Activated CD4-positive, alpha-beta T cell treated with anti-CD3 and anti-CD28 coated beads, Interleukin-2, amount 50 U/mL, for 48 hours (primary cell): ENCODE results near the gene IKZF1.

Experiments used
- DNase-seq, 2 experiments: peaks; one replicate each; pipeline ENCODE4 v3.0.0-alpha.2; 2020

The IKZF1 gene

DNA sequence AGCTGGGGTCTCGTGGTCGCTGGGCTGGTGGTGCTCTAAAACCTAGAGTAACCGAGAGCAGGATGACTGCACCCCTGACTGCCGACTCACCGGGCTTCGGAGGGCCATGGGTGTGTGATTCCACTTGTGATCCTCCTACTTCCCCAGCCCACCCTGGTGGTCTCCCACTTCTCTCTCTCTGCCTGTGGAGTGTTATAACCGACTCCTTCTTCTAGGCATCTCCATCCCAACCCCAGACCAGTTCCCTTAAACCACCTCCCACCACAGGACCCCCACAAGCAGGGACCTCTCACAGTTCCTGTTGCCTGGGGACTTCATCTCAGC lies 52.4 kb downstream of the IKZF1 start:
- DNase-seq, result no peak

DNA sequence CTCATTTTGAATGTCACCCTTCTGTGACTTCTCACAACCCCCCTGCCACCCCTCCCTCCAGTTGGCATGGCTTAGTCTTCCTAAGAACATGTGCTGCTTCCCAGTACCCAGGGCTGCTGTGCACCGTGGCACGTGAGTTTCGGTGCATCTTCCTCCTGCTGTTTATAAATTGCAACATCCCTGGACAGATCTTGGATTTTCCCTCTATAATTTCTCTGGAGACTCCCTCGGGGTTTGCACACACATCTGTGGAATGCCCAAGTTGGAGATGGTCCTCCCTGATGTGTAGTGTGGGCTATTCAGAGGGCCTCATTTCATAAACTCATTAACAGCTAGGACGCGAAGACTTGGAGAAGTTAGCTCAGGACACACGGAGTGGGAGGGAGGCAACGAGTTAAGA lies 52.9 kb downstream of the IKZF1 start:
- no peak for DNase-seq

DNA sequence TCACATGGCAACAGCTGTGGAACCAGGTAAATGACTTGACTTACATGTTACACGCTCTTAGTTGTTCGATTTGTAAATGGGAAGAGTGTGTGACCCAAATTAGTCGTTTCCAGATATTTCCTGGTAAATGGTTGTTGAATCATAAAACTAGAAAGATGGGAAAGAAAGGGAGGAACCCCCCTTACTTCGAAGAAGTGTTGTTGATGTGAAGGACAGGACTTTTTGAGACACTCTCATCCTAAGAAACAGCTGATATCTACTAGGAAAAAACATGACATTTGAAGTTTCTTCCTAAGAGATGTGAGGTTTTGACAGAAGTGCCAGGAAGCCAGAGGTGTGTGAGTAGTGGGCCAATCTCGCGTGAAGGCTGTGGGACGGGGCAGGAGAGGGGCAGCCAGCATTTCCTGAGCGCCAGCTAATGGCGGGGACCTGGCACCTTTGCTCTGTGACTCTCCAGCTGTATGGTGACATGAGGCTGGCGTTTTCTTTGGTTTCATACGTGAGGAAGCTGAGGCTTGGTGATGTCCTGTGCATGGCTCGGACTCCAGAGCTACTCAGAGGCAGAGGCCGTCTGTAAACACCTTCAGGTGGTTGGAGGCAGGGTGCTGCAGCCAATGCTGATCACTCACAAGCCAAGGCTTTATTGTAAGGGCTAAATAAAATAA lies 53.7 kb downstream of the IKZF1 start:
- no peak for DNase-seq

DNA sequence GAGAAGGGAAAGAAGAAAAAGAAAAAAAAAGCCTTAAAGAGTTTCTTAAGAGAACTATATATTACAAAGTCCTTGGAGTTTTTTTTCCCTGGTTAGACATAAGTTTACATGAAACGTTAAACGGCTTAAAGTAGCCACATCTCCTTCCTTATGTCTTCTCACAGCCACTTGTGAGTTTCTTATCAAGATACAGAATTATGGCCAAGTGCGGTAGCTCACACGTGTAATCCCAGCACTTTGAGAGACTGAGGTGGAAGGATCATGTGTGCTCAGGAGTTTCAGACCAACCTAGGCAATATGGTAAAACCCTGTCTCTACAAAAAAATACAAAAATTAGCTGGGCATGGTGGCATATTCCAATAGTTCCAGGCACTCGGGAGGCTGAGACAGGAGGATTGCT lies 54.3 kb downstream of the IKZF1 start:
- DNase-seq, result no peak

DNA sequence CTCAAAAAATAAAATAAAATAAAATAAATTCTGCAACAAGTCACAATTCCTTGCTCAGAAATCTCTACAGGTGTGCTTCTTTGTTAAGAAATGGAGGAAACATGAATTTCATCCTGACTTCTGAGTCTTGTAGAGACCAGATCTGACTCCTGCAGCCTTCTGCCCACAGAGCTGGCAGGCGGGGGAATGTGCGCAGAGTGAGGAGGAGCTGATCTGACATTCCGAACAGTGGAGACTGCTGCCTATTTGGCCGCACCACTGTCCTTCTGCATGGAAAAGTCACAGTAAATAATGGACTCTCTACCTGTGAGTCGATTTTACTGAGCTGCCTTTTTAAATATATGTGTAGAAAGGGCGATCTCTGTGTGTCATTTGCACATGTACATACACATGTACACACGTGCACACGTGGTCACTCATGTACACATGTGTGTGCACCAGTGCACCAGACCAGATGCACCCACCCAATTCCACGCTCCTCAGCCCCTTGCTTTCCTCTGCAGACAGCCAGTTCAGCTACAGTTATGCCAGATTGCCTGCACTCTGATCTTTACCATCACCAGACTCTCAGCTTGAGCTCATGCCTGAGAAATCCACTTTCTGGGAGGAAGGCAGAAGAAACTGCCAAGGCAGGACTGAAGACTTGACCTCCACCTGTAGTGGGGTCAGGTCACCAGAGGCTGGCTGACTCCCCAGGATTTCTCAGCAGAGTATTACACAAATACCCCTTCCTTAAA lies 54.9 kb downstream of the IKZF1 start:
- peak in 1 of 2 experiments; percentile 25 for DNase-seq

DNA sequence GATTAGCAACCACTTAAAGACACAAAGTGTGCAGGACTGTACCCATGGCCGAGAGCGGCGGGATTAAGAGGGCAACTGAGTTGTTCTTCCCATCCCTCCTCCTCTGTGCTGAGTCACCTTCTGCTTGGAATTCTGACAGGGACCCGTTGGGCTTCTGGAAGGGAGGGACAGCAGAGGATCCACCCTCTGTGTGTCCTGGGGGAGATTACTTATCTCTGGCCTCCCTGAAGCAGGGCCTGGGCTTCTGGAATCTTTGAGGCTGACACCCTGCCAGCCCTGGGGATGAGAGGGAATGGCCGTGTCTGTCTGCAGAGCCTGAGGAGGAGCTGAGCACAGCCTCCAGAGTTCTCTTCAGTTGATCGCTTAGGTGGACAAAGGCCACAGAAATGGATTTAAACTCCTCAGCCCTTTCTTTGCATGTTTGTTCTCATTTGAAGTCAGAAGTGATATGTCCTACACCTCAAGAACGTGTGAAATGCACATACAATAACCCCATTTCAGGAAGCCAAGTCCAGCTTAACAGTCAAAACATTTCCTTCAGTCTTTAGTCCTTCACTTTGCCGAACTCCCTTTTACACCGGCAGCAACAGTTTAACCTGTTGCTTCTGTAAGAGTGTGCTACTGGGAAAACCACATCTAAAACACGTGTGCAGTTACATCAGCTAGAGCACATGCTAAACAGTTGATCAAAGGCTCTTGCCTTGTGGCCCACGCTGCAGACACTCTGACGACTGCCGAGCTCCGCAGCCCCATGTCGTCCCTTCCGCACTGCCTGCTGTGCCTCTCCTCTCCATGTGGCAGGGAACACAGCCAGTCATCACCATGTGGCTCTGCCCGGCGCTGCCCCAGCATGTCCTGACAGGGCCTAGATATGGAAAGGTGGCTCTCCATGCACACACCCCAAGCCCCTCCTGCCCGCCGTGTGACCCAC lies 55.7 kb downstream of the IKZF1 start:
- peak; percentile 75 to 80 for DNase-seq

DNA sequence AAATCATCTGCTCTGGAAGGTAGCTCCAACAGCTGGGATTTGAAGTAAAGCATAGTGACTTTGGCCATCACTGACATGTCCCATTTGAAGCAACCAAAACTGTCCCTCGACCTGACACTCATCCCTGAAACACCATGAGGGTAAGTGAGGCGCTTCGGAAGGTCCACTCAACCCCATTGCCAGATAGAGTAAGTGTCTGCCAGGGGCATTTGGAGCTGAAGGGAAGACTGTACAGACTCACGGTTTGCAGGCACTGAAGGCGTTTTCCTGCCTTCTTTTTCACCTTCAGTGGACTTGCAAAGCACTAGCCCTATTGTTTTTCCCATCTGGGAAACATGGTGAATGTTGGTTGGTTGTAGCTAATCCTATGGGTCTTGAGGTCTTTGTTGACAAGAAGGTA lies 57.6 kb downstream of the IKZF1 start:
- DNase-seq, result no peak

DNA sequence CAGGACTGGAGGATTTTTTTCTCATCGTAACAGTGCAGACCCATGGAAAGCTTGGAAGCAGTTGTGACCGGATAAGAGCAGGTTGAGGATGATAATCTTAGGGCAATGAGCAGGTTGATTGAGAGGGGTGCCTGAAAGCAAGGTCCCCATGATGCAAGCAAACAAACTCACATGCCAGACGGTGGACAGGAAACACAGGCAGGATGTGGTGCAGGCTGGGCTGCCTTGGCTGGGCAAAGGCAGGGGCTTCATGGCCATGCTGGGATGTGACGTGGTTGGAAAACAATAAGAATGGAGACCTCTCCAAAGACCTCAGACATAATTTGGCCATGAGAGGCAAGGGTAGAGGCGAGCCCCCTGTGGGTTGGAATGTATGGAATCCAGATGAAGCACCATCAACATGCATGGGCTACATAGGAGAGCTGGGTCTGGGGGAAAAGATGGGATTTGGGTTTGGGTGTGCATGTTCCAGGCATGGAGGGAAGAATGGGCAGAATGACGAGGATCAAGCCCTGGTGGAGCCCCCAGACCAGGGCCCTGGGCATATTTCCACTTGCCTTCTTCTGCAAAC lies 58.3 kb downstream of the IKZF1 start:
- DNase-seq, result no peak

DNA sequence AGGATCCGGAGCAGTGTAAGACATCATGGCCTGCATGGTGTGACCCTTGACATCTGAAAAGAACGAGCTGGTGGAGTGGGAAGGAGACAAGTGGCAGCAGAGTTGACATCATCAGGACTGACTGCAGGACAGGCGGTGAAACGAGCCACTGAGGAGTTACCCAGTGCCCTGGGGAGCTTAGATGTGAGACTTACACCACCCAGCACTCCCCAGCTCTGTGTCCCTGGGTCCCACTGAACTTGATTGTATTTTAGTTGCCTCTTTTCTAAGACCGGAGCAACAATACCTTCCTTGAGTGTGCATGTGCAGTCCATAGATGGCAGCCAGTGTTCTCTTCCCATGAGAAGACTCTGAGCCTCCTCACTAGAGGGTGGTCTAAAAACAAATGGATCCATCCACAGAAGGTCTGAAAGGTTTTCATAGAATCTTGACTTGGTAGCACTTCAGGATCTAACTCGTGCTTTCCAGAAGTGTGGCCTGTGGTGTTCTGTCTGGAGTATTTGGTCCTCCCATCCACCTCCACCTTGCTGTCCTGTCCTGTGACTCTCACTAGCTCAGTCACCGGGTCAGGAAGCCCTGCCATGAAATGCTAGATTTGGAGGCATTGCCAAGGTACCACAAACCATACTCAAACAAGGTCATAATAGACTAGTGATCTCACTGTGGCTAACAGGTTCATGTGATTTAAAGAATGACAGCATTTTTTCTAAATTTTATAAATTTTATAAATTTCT lies 59.0 kb downstream of the IKZF1 start:
- DNase-seq, result no peak

DNA sequence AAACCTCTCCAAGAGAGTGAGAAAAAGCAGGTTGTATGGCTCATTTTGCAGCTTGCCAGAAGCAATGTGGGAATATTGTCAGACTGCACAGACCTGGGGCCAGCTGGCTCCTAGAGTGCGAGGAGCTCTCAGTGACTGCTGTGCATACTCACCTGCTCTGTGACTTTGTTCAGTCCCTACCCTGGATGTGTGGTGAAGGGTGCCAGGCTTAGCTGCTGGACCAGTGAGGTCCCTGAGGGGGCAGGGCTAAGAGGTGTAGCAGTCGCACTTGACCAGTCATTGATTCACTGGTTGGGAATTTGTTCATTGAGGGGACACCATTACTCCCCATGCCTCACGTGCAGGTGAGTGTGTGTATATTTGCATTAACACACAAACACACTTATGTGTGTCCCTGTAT lies 60.1 kb downstream of the IKZF1 start:
- DNase-seq, result no peak

DNA sequence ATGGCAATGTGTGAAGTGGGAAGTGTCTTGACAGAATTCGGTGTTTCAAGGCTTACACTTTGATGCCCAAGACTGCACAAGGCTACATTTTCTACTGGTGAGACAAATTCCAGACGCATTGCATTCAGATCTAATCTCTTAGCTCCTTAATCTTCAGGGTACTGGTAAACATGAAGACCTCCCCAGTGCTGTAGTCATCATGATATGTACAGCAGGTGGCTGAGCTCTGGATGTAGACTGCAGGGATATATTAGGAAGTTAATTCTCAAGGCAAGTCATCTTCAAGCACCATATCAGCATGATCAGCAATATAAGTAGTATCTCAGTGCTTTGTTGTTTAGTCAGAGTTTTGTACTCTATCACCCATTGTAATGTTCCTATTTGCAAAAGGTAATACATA lies 61.8 kb downstream of the IKZF1 start:
- DNase-seq, result no peak

DNA sequence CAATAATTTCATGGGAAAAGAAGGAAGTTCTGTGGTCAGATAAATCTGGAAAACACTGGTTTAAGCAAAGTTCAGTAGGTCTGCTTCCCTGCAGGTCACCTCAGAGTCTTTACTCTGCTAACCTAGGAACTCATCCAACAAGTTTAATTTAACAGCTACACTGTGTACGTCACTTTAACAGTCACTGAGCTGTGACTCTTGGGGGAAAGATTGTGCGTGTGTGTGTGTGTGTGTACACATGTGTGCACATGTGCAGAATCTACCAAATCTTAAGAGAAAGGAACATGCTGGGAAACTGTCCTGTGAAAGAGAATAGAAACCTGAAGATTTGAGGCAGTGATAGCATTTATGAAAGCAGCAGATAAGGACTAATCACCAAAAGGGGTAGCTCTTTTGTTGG lies 62.6 kb downstream of the IKZF1 start:
- no peak for DNase-seq

DNA sequence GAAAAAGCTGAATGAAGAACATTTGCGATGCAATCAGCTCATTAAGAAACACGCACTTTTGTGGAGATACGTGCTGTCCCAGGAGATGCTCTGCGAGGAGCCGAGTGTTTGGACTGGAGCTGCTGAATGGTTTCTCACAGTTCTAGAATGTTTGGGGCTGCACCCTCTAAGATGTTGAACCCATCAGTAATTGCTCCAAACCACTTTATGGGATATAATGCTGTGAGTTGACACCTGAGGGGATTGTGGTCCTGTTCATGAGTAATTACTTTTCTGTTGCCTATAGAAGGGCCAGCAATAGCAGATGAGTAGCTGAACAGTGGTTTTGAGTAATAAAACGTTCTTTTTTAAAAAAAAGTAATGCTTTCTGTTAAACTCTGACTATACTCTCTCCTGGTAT lies 63.1 kb downstream of the IKZF1 start:
- no peak for DNase-seq

DNA sequence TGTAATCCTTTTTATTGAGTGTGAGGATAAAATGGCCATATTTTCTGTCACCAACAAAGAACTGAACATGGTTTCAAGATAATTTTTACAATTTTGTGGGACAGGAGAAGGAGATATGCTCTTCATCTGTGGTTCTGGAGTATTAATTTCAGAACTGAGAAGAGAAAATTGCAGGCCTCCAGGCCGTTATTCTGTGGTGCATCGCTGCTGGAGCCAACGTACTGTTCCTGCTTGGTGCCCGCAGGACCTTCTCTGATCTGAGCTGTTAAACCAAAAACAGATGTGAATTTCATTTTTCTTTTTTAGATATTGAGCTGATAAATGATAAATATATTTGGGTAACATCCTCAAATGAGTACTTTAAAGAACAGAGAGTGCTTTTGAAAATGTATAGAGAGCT lies 63.9 kb downstream of the IKZF1 start:
- DNase-seq, result no peak

DNA sequence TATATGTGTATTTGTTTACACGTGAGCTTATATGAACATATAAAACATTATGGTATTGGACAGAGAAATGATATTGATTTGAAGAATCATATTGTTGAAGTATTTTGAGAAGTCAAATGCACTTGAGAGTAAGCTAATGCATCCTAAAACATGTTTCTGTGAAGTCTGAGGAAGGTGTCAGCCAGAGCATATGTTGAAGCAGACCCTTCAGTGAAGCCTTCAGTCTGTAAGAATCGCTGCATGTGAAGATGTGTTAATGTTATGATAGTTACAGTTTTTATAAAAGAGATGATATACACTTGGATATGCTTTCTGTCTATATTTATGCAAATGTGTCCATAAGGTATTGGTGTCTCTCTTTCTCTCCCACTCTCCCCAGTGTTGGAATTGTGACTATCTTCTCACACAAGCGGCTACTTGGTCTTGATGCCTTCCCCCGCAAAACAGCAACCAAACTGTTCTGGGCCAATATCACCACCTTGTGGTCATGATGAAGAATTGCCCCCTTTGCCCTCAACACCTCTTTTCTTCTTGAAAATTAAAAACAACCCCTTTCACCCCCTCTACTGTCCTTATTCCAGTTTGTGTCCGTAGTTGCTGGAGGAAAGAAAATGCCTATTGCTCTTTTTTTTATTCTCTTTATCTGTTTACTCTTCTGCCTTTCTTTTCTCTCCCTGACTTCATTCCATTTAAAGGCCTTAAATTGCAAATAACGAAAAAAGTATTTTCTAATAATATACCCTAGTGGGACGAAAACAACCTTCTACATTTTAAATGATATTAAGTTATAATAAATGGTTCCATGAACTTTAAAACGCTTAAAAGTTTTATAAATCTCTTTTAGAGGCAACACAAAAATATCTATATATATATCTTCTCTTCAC lies 64.9 kb downstream of the IKZF1 start:
- DNase-seq, result no peak

DNA sequence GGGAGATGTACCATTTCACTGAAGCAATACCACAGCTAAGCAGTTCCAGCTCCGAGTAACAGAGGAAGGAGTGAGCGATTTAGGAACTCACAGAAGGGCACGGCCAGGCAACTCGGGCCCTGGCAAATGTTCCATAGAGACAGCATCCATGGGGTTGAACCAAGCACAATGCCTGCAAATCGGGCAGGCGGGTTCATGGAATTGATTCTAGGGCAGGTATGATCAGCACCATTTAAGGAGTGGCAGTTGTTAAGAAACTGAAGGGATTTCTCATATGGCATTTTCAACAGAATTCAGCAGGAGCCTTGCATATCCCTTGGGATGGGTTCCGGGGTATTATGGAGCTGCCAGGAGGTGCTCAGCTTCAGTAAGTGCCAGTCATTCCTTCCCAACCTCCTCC lies 66.4 kb downstream of the IKZF1 start:
- DNase-seq, result no peak

DNA sequence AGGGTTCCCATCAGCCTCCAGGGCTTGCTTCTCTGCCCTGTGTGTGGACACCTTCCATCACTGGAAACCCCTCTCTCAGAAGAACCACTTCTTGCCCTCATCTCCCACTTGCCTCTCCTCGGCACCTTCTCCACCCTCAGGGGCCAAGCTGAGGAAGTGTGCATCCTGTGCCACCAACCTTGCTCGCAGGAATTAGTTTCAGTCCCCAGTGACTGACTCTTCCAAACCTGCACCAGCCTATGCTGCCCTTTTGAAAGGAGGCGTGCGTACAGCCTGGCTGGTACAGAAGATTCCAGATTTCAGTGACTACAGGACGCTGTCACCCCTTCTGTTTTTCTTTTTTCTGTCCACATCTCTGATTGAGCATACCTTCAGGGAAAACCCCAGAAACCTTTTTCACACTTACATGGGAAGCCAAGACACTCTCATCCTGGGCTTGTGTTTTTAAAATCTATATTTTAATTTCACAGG lies 67.1 kb downstream of the IKZF1 start:
- no peak for DNase-seq

DNA sequence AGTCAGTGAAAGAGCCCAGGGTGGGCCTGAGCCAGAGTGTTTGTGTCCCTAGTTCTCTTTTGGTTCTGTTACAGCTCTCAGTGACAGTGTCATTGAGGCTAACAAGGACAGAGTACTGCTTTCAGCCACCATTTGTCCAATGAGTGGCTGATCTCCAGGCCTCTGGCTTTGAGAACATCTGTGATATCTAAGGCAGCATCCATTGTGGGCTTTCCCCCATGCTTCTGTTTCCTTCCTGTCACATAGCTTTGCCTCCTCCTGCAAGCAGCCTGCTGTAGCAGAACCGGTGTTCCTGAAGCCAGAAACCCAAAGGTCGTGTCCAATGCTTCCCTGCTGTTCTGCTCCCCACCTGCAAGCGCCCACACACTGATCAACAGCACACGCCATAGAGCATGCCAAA lies 68.4 kb downstream of the IKZF1 start:
- DNase-seq, result no peak

DNA sequence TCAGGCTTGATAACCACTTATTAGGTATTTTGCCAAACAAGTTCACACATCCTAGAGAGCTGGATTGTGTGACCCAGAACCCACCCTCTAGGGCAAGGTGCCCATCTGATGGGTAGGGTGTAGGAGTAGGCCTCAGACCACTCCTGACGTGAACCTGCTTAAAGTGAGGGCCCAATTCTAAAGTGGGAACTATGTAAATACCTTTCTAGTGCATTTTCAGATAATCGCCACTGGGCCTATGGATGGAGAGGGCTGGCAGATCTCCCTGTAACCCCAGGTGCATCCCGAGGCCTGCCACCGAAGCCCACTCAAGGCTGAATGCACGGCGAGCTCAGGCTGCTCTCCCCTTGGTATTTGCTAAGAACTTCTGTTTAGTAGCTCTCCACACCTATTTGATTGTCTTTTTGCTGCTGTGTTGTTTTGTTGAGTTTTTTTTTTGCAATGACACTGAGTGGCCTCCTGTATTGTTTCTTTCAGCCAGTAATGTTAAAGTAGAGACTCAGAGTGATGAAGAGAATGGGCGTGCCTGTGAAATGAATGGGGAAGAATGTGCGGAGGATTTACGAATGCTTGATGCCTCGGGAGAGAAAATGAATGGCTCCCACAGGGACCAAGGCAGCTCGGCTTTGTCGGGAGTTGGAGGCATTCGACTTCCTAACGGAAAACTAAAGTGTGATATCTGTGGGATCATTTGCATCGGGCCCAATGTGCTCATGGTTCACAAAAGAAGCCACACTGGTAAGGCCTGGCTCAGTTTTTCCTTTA lies 71.7 kb downstream of the IKZF1 start:
- no peak for DNase-seq

DNA sequence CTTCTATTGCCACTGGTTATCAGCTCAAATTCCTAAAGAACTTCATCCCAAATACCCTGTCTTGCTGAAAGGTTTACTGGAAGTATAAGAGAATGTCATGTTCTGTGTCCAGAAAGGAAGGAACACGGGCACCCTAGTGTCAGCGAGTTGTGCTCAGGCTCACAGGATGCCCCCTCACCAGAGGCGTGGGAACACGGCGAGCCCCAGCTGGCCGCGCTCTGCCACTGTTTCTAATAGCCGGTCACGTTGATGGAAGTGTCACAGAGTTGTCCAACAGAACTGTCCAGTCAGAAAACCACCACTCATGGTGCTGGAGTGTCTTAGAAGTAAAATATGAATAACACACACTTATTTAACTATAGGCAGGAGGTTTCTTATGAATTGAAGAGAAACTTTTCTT lies 72.8 kb downstream of the IKZF1 start:
- DNase-seq, result no peak

DNA sequence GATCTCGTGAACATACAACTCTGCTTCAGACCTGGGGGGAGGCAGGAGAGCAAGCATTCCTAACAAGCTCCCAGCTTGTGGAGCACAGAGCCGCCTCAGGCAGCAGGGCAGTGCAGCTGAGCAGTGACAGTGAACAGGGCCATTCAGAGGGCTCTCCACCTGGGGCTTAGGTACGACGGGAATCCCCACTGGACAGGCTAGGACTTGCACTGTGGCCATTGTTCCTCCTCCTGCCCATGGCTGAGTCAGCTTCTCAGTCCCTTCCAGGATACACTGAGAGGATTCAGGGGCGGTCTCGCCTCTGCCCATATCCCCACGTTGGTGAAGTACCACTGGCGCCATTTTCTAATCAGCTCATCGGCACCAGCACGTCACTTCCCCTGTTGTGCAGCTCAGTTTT lies 74.6 kb downstream of the IKZF1 start:
- DNase-seq, result no peak
